ENCODE results near the gene NANP. TPM values are rescaled to one million over a fixed set of nuclear protein-coding genes. Genes with fewer than 3 reads are reported as not detected.

NANP gene
- total and polyA plus RNA-seq, 2 of the 4 experiments (the other 2 are of a cell fraction): 4.9 to 7.2 TPM

DNA sequence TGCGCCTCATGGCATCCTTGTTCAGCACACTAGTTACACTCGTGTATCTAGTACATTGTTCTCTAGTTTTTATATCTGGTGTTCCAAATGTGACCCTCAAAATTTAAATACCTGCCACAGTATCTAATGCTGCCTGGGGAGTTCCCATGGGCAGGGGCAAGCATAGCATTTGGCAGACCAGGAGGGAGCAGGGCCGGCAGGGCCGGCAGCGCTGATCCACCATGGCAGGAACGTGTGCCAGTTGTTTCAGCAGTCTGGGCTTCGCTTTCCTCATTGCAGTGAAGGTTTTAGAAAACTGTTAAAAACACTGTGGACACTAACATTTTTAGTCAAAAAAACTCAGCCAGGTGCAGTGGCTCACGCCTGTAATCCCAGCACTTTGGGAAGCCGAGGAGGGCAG, 19.2 kb downstream of the NANP start:
- no peak for ATAC-seq (ENCODE audit: low read depth)
- Histone ChIP-seq H2AFZ (replicated peaks; ENCODE audit: low read length, poor library complexity) (no peak overlapping the region), H3K9me3 (ENCODE audit: control insufficient read depth, insufficient read depth, low read length) (no peaks in the 10 kb centered on the region), H2BK15ac (ENCODE audit: low read depth, low read length) (no peak overlapping the region), H4K5ac (ENCODE audit: low read depth, low read length) (no peak overlapping the region), H4K91ac (ENCODE audit: insufficient read depth, low read depth, low read length) (no peak overlapping the region), H3K27me3 (ENCODE audit: control insufficient read depth, insufficient read depth, low read length) (no peaks in the 10 kb centered on the region), H2BK120ac (ENCODE audit: low read depth, low read length) (no peak overlapping the region), H2AK9ac (replicated peaks; ENCODE audit: low read depth, low read length, poor library complexity) (no peak overlapping the region), H4K20me1 (ENCODE audit: insufficient read depth, low read length) (0 out of 2 replicates have a peak, but pooled peaks cover under 1% of the 10 kb centered on the region), H3K4me1 (ENCODE audit: control insufficient read depth, insufficient read depth, low read length) (peaks cover 4% of the 10 kb centered on the region; the same call in 1 of the 2 replicates), H3K4me2 (ENCODE audit: low read depth, low read length) (no peak overlapping the region), H4K8ac (ENCODE audit: low read depth in 2 of 2, low read length in 2 of 2) (no peak overlapping the region), H2AK5ac (ENCODE audit: low read depth, low read length) (no peak overlapping the region), H2BK20ac (ENCODE audit: low read depth, low read length) (no peak overlapping the region), H3K36me3 (ENCODE audit: control insufficient read depth, insufficient read depth, low read length) (no peaks in the 10 kb centered on the region), H3K9me1 (ENCODE audit: insufficient read depth, low read length) (0 out of 2 replicates have a peak, but pooled peaks cover 3% of the 10 kb centered on the region), H3K79me1 (ENCODE audit: low read depth in 1 of 2, low read length in 2 of 2) (peaks cover 0 to 6% of the 10 kb centered on the region in 2 experiments; a peak in 2 of 4 replicates), H3K56ac (ENCODE audit: extremely low read depth, insufficient read depth, low read length) (no peak overlapping the region), H3K4ac (ENCODE audit: low read depth, low read length) (no peak overlapping the region), H2BK5ac (ENCODE audit: low read depth, low read length, poor library complexity, severe bottlenecking) (no peak overlapping the region), H3K18ac (ENCODE audit: low read depth, low read length) (no peak overlapping the region), H3K27ac (ENCODE audit: insufficient read depth, low read length) (no peak overlapping the region), H3K4me3 (ENCODE audit: insufficient read depth, low read depth, low read length) (no peak overlapping the region), H3K14ac (replicated peaks; ENCODE audit: low read depth, low read length) (no peak overlapping the region), H3K23ac (ENCODE audit: low read depth, low read length) (no peak overlapping the region), H3K9ac (ENCODE audit: low read depth, low read length) (no peak overlapping the region)
- 80% methylated on average over 1 of the region's 9 CpGs; no CpG with 5 or more reads in 1 of the 2 experiments for WGBS, 2 experiments (ENCODE audit: extremely low coverage in 2 of 2, insufficient read length in 1 of 2)
- in situ Hi-C loops (cut with MboI; ENCODE audit: low sequenced_read_pairs) (no loop called here), dilution Hi-C loops (cut with HindIII; ENCODE audit: low sequenced_read_pairs, unreplicated experiment) (no loop called here), intact Hi-C loops (cut with micrococcal nuclease) (no loop called here)
- TF ChIP-seq NFE2L2 (IDR thresholded peaks at IDR 0.05; ENCODE audit: low read depth, low read length) (no peak), POLR2A (IDR thresholded peaks at IDR 0.05; ENCODE audit: low read depth, low read length) (no peak), BHLHE40 (IDR thresholded peaks at IDR 0.05; ENCODE audit: low read depth, low read length) (no peak), RCOR1 (IDR thresholded peaks at IDR 0.05; ENCODE audit: insufficient replicate concordance, low read length) (no peak), CEBPB (IDR thresholded peaks at IDR 0.05; ENCODE audit: low read depth, low read length) (no peak), CHD1 (IDR thresholded peaks at IDR 0.05; ENCODE audit: low read depth, low read length) (no peak), SMC3 (IDR thresholded peaks at IDR 0.05; ENCODE audit: low read depth, low read length) (no peak), FOS (IDR thresholded peaks at IDR 0.05; ENCODE audit: low read depth, low read length) (no peak), MAZ (IDR thresholded peaks at IDR 0.05; ENCODE audit: borderline replicate concordance, low read depth, low read length) (no peak), MXI1 (IDR thresholded peaks at IDR 0.05; ENCODE audit: borderline replicate concordance, low read depth, low read length) (no peak), RFX5 (IDR thresholded peaks at IDR 0.05; ENCODE audit: low read depth, low read length) (no peak)
- TF ChIP-seq, protein P1, sequence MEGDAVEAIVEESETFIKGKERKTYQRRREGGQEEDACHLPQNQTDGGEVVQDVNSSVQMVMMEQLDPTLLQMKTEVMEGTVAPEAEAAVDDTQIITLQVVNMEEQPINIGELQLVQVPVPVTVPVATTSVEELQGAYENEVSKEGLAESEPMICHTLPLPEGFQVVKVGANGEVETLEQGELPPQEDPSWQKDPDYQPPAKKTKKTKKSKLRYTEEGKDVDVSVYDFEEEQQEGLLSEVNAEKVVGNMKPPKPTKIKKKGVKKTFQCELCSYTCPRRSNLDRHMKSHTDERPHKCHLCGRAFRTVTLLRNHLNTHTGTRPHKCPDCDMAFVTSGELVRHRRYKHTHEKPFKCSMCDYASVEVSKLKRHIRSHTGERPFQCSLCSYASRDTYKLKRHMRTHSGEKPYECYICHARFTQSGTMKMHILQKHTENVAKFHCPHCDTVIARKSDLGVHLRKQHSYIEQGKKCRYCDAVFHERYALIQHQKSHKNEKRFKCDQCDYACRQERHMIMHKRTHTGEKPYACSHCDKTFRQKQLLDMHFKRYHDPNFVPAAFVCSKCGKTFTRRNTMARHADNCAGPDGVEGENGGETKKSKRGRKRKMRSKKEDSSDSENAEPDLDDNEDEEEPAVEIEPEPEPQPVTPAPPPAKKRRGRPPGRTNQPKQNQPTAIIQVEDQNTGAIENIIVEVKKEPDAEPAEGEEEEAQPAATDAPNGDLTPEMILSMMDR (conservative IDR thresholded peaks at IDR 0.05; ENCODE audit: low read depth, low read length): no peak
- TF ChIP-seq, protein P2, sequence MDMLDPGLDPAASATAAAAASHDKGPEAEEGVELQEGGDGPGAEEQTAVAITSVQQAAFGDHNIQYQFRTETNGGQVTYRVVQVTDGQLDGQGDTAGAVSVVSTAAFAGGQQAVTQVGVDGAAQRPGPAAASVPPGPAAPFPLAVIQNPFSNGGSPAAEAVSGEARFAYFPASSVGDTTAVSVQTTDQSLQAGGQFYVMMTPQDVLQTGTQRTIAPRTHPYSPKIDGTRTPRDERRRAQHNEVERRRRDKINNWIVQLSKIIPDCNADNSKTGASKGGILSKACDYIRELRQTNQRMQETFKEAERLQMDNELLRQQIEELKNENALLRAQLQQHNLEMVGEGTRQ (IDR thresholded peaks at IDR 0.05; ENCODE audit: low read depth, low read length): no peak
- CTCF ChIA-PET: no interaction called here
- DNase-seq: no peak
- POLR2A ChIA-PET (ENCODE audit: unreplicated experiment): no interaction called here
- BruUV-seq (replicated peaks): no TSS peak
